HepG2 (cell line): ENCODE data around the gene PLAGL2. TPM values are rescaled to one million over a fixed set of nuclear protein-coding genes. Genes with fewer than 3 reads are reported as not detected.

Experiments
- ATAC-seq: fragments of 200-7000 bp; cut with Tn5 transposase; 3 replicates; pipeline ENCODE4 v1.9.1; 2020; ENCODE audit warnings: mild to moderate bottlenecking, moderate library complexity
- BruUV-seq: library from RNA; stranded (reverse); fragments of 400-500 nt; replicated peaks from 2 replicates; lab custom pipeline; 2021; lab: Mats Ljungman, UMichigan
- CTCF ChIA-PET: fragments of 300-600 bp; formaldehyde crosslinking; extraction: SDS; loops from one replicate; lab custom pipeline; 2021; ENCODE audit warnings: low total read pairs, inconsistent platforms, low intra/inter-chr PET ratio; lab: Yijun Ruan, JAX
- POLR2A ChIA-PET: fragments of 350-600 bp; sonication (Branson Sonifier 250); formaldehyde crosslinking; loops from one replicate; lab custom pipeline; 2020; ENCODE audit warnings: antibody characterized with exemption, inconsistent platforms; lab: Yijun Ruan, JAX
- DNase-seq: peaks from one replicate; pipeline ENCODE4 v3.0.0-alpha.2; 2015; ENCODE audit warnings: low spot score
- FAIRE-seq: peaks from 3 replicates; lab custom pipeline; 2011; peaks lifted over from hg19 to GRCh38; lab: Jason Lieb, UNC
- H2AFZ ChIP-seq: one replicate; pipeline ENCODE4 v1.6.1; 2011; ENCODE audit warnings: low read length, inconsistent platforms
- H3K27ac ChIP-seq: fragments of 300-600 bp; 3 replicates; pipeline ENCODE4 v1.8.0; 2011; ENCODE audit warnings: mixed run types, mild to moderate bottlenecking, mixed read lengths, low read length, inconsistent platforms; ENCODE audit not compliant: insufficient read depth; ENCODE audit errors: extremely low read length
- H3K27me3 ChIP-seq, 2 experiments: fragments of 200-600 bp in 1 of 2; 2 replicates in 1 of 2; 3 replicates in 1 of 2; pipeline versions ENCODE4 v1.6.0 to v1.8.0; 2011; ENCODE audit warnings: low read length in 2 of 2, mild to moderate bottlenecking in 2 of 2, moderate library complexity in 2 of 2, inconsistent platforms in 1 of 2; ENCODE audit not compliant: insufficient read depth in 2 of 2, control insufficient read depth in 1 of 2
- H3K36me3 ChIP-seq, 2 experiments: fragments of 200-600 bp in 1 of 2; replicated peaks in 1 of 2; 2 replicates in 1 of 2; 3 replicates in 1 of 2; pipeline versions ENCODE4 v1.5.1 to v1.8.0; 2011; ENCODE audit warnings: low read length in 2 of 2, inconsistent platforms in 1 of 2; ENCODE audit not compliant: insufficient read depth in 2 of 2, control insufficient read depth in 1 of 2
- H3K4me1 ChIP-seq: 2 replicates; pipeline ENCODE4 v1.5.1; 2012; ENCODE audit warnings: low read length, inconsistent platforms; ENCODE audit not compliant: insufficient read depth
- H3K4me2 ChIP-seq: 2 replicates; pipeline ENCODE4 v1.6.0; 2011; ENCODE audit warnings: low read depth, low read length, inconsistent platforms
- H3K4me3 ChIP-seq, 3 experiments: fragments of 200-600 bp in 1 of 3; sonication (generic), shearing (Covaris generic) in 1 of 3; replicated peaks in 1 of 3; 2 replicates each; pipeline ENCODE4 v1.5.1; 2011 to 2016; ENCODE audit warnings: low read length in 3 of 3, inconsistent platforms in 2 of 3, low read depth in 2 of 3, mild to moderate bottlenecking in 2 of 3, control low read depth in 1 of 3, mixed read lengths in 1 of 3; ENCODE audit not compliant: insufficient read depth in 1 of 3
- H3K79me2 ChIP-seq: one replicate; pipeline ENCODE4 v1.6.1; 2011; ENCODE audit warnings: low read length, inconsistent platforms; ENCODE audit not compliant: insufficient read depth
- H3K9ac ChIP-seq: 2 replicates; pipeline ENCODE4 v1.6.0; 2011; ENCODE audit warnings: mild to moderate bottlenecking, low read depth, low read length, inconsistent platforms; ENCODE audit not compliant: insufficient read depth
- H3K9me3 ChIP-seq: 2 replicates; pipeline ENCODE4 v1.5.1; 2012; ENCODE audit warnings: mild to moderate bottlenecking, low read length
- H4K20me1 ChIP-seq: 2 replicates; pipeline ENCODE4 v1.6.0; 2011; ENCODE audit warnings: inconsistent platforms, mild to moderate bottlenecking, low read length, moderate library complexity; ENCODE audit not compliant: insufficient read depth
- TAF1 ChIP-seq: sonication (generic); formaldehyde crosslinking; IDR thresholded peaks from 2 replicates; pipeline ENCODE4 v1.4.0; 2020; ENCODE audit warnings: missing genetic modification reagents
- ZMAT3 ChIP-seq: sonication (generic); formaldehyde crosslinking; conservative IDR thresholded peaks from 2 replicates; pipeline ENCODE4 v1.7.0; 2021; ENCODE audit warnings: missing genetic modification reagents
- ZNF121 ChIP-seq: sonication (generic); formaldehyde crosslinking; IDR thresholded peaks from 2 replicates; pipeline ENCODE4 v1.5.0; 2020; ENCODE audit warnings: mild to moderate bottlenecking, missing genetic modification reagents
- WGBS: methylation state at CpG from one replicate; pipeline ENCODE4 v1.1.6; 2017; ENCODE audit warnings: low lambda C conversion rate; 5-methylcytosine and 5-hydroxymethylcytosine counted together
- in situ Hi-C: cut with HindIII; loops from 2 replicates; pipeline ENCODE4 v1.10.0; 2017; ENCODE audit warnings: low pct_unique_long_range_greater_than_20kb; ENCODE audit not compliant: extremely low pct_ligation_motif_present
- intact Hi-C: fragments of 100-400 bp; cut with micrococcal nuclease; formaldehyde crosslinking; loops from one replicate; pipeline ENCODE4 v1.10.0; 2022; ENCODE audit not compliant: unreplicated experiment
- polyA plus RNA-seq, 8 experiments: library from polyadenylated mRNA; depleted of rRNA in 3 of 8; stranded (reverse) in 7 of 8; unstranded in 1 of 8; fragments of >200 nt; fragmentation: Illumina TruSeq in 4 of 8; extraction: Trizol in 4 of 8; gene quantifications; 2 replicates each; pipeline versions ENCODE4 v1.2.1 to v1.2.3, GENCODE V29; 2011 to 2016; ENCODE audit warnings: low read depth in 4 of 8, missing spikeins in 1 of 8, mixed read lengths in 1 of 8; ENCODE audit not compliant: insufficient read depth in 1 of 8
- total RNA-seq, 5 experiments: library from RNA; depleted of rRNA; stranded (reverse); fragments of >200 nt; fragmentation: Illumina TruSeq; extraction: Trizol; gene quantifications; 2 replicates each; pipeline ENCODE4 v1.2.3, GENCODE V29; 2016; ENCODE audit warnings: low read depth in 1 of 5
- TF ChIP-seq, protein P1 (sequence below): sonication (generic); formaldehyde crosslinking; IDR thresholded peaks from 2 replicates; pipeline ENCODE4 v1.4.0; 2020; ENCODE audit warnings: missing genetic modification reagents

The PLAGL2 gene
- total and polyA plus RNA-seq, 2 of the 13 experiments (the other 11 are each of a cell fraction or from before 2014, with no cell fraction given), result 15.2 to 15.3 TPM

DNA sequence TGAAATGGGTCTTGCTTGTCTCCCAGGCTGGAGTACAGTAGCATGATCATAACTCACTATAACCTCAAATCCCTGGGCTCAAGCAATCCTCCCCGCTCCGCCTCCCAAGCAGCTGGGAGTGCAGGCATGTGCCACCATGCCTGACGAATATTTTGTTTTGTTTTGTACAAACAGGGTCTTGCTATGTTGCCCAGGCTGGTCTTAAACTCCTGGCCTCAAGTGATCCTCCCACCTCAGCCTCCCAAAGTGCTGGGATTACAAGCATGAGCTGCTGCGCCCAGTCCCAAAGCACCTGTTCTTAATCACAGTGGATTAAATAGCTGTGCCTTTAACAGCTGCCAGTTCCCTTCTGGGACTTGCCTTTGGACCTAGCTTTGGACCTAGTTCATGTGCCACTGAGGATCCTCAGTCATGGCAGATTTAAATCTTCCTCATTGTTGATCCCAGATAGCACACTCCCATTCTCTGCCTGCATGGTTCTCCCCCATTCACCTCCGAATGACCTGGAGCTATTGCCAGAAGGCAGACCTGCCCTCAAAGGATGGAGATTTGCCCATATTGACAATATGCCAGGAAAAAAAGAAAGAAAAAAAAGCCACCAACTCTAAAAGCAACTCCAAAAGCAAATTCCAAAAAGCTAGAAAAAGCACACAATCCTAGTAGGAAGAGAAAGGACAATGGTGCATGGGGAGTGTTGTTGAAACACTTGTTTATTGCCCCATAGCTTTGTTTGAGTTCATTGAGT, 10.8 kb upstream of the PLAGL2 start:
- Histone ChIP-seq H3K4me3 (no peak overlapping the region), H3K27ac (no peak overlapping the region), H3K27me3 (no peaks in the 10 kb centered on the region), H3K36me3 (peaks cover 52 to 82% of the 10 kb centered on the region in 2 experiments), H3K4me2 (no peak overlapping the region), H3K4me1 (peaks cover 11% of the 10 kb centered on the region), H2AFZ (no peak overlapping the region), H3K9ac (no peak overlapping the region), H3K79me2 (no peaks in the 10 kb centered on the region), H3K9me3 (no peaks in the 10 kb centered on the region), H4K20me1 (no peaks in the 10 kb centered on the region)
- BruUV-seq, result no TSS peak
- ATAC-seq, result no peak
- WGBS, result 96% methylated on average over 5 of the region's 5 CpGs
- ChIA-PET CTCF (no interaction called here), POLR2A (no interaction called here)
- intact Hi-C loops (no loop called here), in situ Hi-C loops (no loop called here)
- FAIRE-seq, result no peak
- no peak for DNase-seq
- TF ChIP-seq ZMAT3 (CRISPR knock-in tag) (no peak), ZNF121 (CRISPR knock-in tag) (peak; percentile 71), TAF1 (no peak)
- TF ChIP-seq, protein P1, sequence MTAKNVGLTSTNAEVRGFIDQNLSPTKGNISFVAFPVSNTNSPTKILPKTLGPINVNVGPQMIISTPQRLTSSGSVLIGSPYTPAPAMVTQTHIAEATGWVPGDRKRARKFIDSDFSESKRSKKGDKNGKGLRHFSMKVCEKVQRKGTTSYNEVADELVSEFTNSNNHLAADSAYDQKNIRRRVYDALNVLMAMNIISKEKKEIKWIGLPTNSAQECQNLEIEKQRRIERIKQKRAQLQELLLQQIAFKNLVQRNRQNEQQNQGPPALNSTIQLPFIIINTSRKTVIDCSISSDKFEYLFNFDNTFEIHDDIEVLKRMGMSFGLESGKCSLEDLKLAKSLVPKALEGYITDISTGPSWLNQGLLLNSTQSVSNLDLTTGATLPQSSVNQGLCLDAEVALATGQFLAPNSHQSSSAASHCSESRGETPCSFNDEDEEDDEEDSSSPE (CRISPR knock-in tag), result no peak
- TF ChIP-seq, all 625 proteins: peak for 1
